GM10266 (cell line): ENCODE results near the gene CD4.

Source experiments
- DNase-seq: peaks from one replicate; pipeline ENCODE4 v3.0.0; 2012; ENCODE audit errors: extremely low spot score
- CTCF ChIP-seq: IDR thresholded peaks from 2 replicates; pipeline ENCODE4 v1.5.1; 2012; ENCODE audit warnings: mild to moderate bottlenecking, low read depth; ENCODE audit not compliant: control insufficient read depth, insufficient read depth; ENCODE audit errors: missing control alignments

Gene CD4

GRCh38 chr12:6807170-6807569, 17.8 kb downstream of the CD4 start:
- no peak for TF ChIP-seq CTCF

GRCh38 chr12:6809056-6809455, 19.7 kb downstream of the CD4 start:
- DNase-seq, result no peak
- no peak for TF ChIP-seq CTCF

More at GRCh38 chr12:6807170-6807569, 17.8 kb downstream of the CD4 start:
- no peak for DNase-seq

GRCh38 chr12:6810758-6811157, 21.4 kb downstream of the CD4 start:
- no peak for TF ChIP-seq CTCF
- DNase-seq, result no peak

GRCh38 chr12:6813363-6813762, 24.0 kb downstream of the CD4 start:
- TF ChIP-seq CTCF, result no peak
- DNase-seq, result no peak

GRCh38 chr12:6816598-6816997, 27.3 kb downstream of the CD4 start:
- TF ChIP-seq CTCF, result no peak
- DNase-seq, result no peak

- no peak for TF ChIP-seq CTCF
- DNase-seq, result no peak
Measured at GRCh38 chr12:6817098-6817497, 27.8 kb downstream of the CD4 start.

GRCh38 chr12:6817662-6818157, 28.4 kb downstream of the CD4 start:
- no peak for TF ChIP-seq CTCF
- DNase-seq, result no peak

- no peak for DNase-seq
- no peak for TF ChIP-seq CTCF
Measured at GRCh38 chr12:6818222-6818621, 28.9 kb downstream of the CD4 start.
